GM06990 (cell line): ENCODE results near the gene BAD.

Experiments
- DNase-seq: peaks from one replicate; pipeline ENCODE4 v3.0.0-alpha.2; 2011; ENCODE audit not compliant: insufficient read length; ENCODE audit errors: extremely low read depth
- H3K27me3 ChIP-seq: replicated peaks from 2 replicates; pipeline ENCODE4 v1.6.0; 2011; ENCODE audit warnings: low read length; ENCODE audit not compliant: control insufficient read depth, insufficient read depth
- H3K36me3 ChIP-seq: 2 replicates; pipeline ENCODE4 v1.5.1; 2011; ENCODE audit warnings: low read length; ENCODE audit not compliant: control insufficient read depth, insufficient read depth
- H3K4me3 ChIP-seq: replicated peaks from 2 replicates; pipeline ENCODE4 v1.5.1; 2011; ENCODE audit warnings: low read depth, mild to moderate bottlenecking, control low read depth, low read length
- CTCF ChIP-seq: IDR thresholded peaks from 2 replicates; pipeline ENCODE4 v1.5.1; 2011; ENCODE audit warnings: low read length, control low read depth, mild to moderate bottlenecking, inconsistent platforms; ENCODE audit not compliant: insufficient read depth, poor library complexity, severe bottlenecking

The BAD gene

DNA sequence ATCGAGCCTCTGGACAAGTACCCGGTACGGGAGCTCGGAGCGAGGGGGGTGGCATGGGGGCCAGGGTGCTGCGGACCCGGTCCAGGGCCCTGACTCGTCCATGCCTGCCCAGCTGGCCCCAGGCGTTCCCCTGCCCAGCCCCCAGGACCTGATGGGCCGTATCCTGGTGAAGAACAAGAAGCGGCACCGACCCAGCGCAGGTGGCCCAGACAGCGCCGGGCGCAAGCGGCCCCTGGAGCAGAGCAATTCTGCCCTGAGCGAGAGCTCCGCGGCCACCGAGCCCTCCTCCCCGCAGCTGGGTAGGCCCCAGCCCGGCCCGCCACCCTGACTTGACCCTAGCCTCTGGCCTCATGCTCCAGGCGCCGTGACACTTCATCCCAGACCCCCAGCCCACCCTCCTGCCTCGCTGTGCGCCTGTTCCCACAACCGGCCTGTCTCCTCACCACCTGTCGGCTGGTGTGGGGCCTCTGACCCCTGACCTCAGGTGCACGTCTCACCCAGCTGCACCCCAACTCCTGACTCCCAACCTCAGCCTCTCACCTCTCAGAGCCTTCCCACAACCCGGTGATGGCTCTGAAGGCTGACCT lies 25.4 kb downstream of the BAD start:
- no peaks in the 10 kb centered on the region for H3K27me3 ChIP-seq
- DNase-seq = no peak
- TF ChIP-seq CTCF = no peak
- H3K4me3 ChIP-seq = no peak overlapping the region
- H3K36me3 ChIP-seq = peaks cover 16% of the 10 kb centered on the region

DNA sequence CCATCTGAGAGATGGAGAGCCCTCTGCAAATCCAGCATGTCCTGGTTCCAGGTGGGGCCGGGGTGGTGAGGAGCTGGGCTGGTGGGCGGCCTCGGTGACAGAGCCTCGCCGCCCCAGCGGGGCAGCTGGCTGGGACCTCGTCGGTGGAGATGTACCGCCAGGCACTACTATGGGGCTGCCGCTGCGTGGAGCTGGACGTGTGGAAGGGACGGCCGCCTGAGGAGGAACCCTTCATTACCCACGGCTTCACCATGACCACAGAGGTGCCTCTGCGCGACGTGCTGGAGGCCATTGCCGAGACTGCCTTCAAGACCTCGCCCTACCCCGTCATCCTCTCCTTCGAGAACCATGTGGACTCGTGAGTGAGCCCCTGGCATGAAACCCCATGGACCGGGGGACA lies 26.1 kb downstream of the BAD start:
- Histone ChIP-seq H3K27me3 (no peaks in the 10 kb centered on the region), H3K4me3 (no peak overlapping the region), H3K36me3 (peaks cover 16% of the 10 kb centered on the region)
- TF ChIP-seq CTCF = no peak
- DNase-seq = no peak

GRCh38 chr11:64256300-64256699 lies 28.2 kb downstream of the BAD start:
- TF ChIP-seq CTCF = no peak
- no peaks in the 10 kb centered on the region for H3K27me3 ChIP-seq
- H3K36me3 ChIP-seq = peaks cover 11% of the 10 kb centered on the region
- no peak for DNase-seq
- H3K4me3 ChIP-seq = no peak overlapping the region

- peaks cover 11% of the 10 kb centered on the region for H3K36me3 ChIP-seq
- no peak for TF ChIP-seq CTCF
Observed at GRCh38 chr11:64255135-64256128, 29.0 kb downstream of the BAD start.

DNA sequence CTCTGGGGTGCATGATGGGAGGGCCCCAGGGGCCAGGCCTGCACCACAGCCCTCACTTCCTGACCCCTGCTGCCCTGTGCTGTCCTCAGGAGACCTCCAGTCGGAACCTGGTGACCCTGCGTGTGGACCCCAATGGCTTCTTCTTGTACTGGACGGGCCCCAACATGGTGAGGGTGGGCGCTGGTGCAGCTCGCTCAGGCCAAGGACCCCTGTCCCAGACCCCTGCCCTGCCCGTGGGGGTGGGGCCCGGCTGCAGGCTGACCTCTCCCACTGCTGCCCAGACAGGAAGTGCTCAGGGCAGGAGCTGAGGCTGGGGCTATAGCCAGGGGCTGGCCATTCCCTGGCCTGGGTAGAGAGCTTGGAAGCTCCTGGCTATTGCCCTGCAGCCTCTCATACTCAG lies 30.1 kb downstream of the BAD start:
- no peak overlapping the region for H3K4me3 ChIP-seq
- TF ChIP-seq CTCF = no peak
- peaks cover 11% of the 10 kb centered on the region for H3K36me3 ChIP-seq
- no peak for DNase-seq
- no peaks in the 10 kb centered on the region for H3K27me3 ChIP-seq

More at GRCh38 chr11:64255135-64256128, 29.0 kb downstream of the BAD start:
- Histone ChIP-seq H3K27me3 (no peaks in the 10 kb centered on the region), H3K4me3 (no peak overlapping the region)
- DNase-seq = no peak
